GM15510 (cell line): ENCODE measurements around the gene NAA80.

Experiments
- POLR2A ChIP-seq: IDR thresholded peaks from 3 replicates; pipeline ENCODE4 v1.6.1; 2011; ENCODE audit warnings: borderline replicate concordance; ENCODE audit not compliant: insufficient read length; ENCODE audit errors: extremely low read depth

Gene NAA80

GRCh38 chr3:50254577-50255250 is 44.5 kb downstream of the NAA80 start:
- no peak for TF ChIP-seq POLR2A

DNA sequence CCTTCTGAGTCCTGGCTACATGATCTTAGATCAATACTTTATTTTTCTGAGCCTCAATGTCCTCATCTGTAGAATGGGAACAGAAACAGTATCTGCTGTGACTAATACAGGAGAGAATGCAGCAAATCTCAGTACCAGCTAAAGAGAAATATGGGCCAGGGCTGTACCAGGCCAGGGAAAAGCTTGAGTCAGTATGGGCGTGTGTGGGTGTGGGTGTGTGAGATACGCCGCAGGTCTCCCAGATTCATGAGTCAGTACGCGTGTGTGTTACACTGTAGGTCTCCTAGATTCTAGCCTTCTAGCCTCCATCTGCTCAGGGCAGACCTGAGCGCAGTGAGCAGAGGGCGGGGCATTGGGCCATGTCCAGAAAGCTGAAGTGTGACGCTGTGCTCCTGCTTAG is 48.0 kb downstream of the NAA80 start:
- TF ChIP-seq POLR2A = no peak

- no peak for TF ChIP-seq POLR2A
Measured at GRCh38 chr3:50250514-50250913, 48.7 kb downstream of the NAA80 start.

DNA sequence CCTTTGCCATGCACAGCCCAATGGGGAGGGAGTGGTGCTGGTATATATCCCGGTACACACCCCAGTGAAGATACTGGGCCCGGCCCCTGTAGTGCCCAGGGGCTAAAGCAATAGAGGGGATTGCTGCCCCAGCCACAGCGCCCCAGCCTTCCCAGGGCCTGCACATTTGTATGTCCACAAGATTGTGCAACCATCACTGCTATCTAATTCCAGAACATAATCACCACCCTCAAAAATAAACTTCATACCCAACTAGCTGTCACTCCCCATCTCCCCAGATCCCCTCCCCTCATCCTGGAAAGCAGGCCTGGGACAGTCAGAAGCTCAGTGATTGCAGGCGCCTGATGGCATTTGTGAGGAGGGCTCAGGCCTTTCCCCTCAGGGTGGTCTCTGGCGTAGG is 49.7 kb downstream of the NAA80 start:
- no peak for TF ChIP-seq POLR2A

- no peak for TF ChIP-seq POLR2A
Measured at GRCh38 chr3:50248387-50248786, 50.8 kb downstream of the NAA80 start.

DNA sequence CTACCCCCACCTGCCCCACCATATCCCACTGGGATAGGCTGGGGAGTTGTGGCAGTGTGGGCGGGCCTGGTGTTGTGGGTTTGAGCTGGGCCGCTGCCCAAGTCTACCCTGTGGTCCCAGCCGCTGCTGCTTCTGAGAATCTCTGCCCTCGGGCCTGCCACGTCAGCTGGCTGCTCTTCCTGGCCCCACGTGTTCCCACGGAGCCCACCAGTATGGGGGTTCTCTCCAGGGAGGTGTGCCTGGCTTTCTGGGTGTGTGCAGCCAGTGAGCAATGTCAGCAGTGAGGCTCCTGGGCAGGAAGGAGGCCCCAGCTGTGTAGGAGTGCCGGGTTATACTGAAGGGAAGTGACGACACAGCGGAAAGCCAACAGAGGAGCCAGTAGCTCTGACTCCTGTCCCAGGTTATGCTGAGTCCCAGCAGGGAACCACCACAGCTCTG is 52.7 kb downstream of the NAA80 start:
- peak; percentile 24 for TF ChIP-seq POLR2A
